CD4-positive, alpha-beta T cell treated with Interferon gamma for 1 hour (primary cell): ENCODE data around the gene KIAA0232.
A peak's percentile ranks its signal among the peaks of the same experiment; 100 is the strongest.

ENCODE experiments used
- DNase-seq: peaks from one replicate; pipeline ENCODE4 v3.0.0-alpha.2; 2020

The KIAA0232 gene, protein sequence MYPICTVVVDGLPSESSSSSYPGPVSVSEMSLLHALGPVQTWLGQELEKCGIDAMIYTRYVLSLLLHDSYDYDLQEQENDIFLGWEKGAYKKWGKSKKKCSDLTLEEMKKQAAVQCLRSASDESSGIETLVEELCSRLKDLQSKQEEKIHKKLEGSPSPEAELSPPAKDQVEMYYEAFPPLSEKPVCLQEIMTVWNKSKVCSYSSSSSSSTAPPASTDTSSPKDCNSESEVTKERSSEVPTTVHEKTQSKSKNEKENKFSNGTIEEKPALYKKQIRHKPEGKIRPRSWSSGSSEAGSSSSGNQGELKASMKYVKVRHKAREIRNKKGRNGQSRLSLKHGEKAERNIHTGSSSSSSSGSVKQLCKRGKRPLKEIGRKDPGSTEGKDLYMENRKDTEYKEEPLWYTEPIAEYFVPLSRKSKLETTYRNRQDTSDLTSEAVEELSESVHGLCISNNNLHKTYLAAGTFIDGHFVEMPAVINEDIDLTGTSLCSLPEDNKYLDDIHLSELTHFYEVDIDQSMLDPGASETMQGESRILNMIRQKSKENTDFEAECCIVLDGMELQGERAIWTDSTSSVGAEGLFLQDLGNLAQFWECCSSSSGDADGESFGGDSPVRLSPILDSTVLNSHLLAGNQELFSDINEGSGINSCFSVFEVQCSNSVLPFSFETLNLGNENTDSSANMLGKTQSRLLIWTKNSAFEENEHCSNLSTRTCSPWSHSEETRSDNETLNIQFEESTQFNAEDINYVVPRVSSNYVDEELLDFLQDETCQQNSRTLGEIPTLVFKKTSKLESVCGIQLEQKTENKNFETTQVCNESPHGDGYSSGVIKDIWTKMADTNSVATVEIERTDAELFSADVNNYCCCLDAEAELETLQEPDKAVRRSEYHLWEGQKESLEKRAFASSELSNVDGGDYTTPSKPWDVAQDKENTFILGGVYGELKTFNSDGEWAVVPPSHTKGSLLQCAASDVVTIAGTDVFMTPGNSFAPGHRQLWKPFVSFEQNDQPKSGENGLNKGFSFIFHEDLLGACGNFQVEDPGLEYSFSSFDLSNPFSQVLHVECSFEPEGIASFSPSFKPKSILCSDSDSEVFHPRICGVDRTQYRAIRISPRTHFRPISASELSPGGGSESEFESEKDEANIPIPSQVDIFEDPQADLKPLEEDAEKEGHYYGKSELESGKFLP (N-terminal part only)

DNA sequence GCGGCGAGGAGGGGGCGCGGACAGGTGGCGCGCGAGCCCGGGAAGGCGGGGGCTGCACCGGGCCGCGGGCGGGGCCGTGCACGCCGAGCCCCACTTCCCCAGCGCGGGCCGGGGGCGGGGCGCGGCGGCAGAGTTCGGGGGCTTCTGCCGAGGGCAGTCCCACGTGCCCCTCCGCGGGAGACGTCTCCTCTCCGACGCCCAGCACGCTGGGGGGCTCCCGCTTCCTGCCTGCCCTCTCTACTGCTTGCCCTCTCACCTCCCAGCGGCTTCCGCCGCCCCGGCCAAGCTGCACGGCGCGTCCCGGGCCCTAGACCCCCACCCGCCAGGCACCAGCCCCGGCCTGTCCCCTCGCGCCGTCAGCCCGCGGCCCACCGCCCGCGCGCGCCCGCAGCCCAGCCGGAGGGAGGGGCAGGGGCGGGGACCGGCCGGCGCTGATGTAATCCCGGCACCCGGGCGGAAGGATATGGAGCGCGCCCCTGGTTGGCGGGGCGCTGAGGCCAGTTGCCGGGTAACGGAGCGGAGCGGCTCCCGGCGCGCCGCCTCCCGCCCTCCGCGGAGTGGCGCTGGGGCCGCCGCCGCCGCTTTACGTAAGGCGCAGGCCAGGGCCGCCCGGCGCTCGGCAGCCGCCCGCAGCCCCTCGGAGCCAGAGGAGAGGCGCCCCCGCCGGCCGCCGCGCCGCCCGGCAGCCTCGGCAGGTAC, at the start of gene KIAA0232:
Gene KIAA0232, plus strand, starts transcription at position 581 of the 699 bp plus-strand sequence. CDS start 41,727 bp downstream, outside the sequence.
- DNase-seq: peak; percentile 88

DNA sequence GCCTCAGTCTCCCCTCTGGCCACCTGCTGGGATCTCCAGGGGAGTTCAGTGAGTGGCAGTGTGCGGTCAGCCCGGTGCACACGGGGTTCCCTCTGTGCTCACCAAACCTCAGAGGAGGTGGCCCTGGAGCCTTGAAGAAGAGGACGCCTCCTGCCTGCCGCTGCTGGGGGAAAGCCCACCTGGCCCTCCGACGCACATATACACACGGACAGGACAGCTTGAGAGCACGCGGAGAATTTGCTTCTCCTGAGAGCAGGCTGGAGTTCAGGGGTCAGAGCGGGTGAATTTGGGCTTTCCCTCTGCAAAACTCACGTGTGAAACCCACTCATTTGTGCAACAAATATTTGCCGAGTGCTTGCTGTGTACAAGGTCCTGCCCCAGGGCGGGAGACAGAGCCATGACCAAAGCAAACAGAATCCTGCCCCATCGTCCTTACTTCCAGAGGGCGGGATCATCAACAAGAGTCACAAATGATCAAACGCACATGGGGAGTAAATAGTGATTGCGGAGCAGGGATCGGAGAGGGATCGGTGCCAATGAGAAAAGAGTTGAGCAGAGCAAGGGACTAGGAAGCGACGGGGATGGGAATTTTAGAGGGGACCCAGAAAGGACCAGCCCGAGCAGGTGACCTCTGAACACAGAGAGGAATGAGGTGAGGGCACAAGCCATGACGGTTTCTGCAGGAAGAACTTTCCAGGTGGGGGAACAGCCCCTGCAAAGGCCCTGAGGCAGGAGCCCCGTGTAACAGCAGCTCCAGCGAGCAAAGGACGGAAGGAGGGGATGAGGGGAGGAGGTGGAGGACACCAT, 49.0 kb upstream of the KIAA0232 start:
- no peak for DNase-seq

DNA sequence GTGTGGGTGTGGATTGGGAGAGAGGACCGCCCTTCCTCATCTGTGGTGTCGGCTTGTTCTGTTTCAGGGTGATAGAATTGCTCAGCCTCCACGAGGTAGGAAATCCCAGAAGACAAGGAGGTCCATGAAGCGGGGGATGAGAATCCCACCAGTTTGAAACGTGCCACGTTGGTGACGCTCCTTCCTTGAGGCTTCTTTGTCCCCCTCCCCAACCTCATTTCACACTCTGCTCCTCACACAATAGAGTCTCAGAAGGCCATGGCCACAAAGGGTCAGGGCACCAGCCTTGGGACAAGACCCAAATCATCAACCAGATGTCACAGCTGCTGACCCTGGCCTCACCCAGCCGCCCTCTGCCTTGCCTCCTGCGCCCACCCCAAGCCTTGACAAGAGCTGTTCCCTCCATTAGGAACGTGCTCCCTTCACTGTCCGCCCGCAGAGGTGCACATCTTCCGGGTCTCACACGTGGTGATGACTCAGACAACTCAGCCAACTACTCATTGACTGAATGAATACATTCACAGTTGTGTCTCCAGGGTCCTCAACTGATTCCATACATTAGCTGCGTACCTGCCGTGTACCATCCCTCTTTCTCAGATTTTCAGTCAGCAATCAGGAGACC, 48.3 kb upstream of the KIAA0232 start:
- DNase-seq: no peak

DNA sequence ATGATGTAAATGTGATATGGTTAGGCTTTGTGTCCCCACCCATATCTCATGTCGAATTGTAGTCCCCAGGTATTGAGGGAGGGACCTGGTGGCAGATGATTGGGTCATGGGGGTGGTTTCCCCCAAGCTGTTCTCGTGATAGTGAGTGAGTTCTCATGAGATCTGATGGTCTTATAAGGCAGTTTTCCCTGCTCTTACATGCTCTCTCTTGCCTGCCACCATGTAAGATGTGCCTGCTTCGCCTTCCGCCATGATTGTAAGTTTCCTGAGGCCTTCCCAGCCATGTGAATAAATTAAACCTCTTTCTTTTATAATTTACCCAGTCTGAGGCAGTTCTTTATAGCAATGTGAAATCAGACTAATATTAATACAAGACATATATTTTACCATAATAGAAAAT, 42.6 kb upstream of the KIAA0232 start:
- DNase-seq: no peak

DNA sequence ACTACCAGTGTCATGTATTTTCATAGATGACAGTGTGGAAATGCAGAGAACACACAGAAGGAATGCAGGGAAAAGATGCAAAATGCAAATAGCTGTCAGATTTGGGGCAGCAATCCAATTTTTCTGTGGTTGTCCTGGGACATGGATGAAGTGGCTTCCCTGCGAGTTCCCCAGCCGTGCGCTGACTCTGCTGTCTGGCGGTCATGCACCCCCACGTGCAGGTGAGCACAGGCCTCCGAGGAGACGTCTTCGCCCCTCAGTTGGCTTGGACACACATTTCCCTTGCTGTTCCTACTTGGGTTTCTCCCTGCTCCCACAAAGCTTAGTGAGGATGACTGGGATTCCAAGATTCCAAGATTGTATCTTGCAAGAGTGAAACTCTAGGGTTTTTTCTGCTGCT, 42.2 kb upstream of the KIAA0232 start:
- no peak for DNase-seq

DNA sequence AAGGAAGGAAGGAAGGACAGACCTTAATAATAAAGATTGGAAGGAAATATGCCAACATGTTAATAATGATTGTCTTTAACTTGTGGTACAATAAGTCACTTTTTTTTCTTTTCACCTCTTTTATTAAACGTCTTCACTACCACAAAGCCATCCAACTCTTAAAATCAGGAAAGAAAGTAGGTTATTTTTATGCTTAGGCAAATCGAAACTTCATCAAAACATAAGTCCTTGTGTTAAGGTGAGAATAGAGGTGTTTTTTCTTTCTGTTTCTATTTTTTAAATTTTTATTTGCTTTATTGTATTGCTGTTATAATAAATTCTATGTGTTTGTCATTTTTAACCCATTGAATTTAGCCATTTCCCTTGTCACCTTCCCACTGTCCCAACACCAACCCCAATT, 40.0 kb upstream of the KIAA0232 start:
- no peak for DNase-seq

DNA sequence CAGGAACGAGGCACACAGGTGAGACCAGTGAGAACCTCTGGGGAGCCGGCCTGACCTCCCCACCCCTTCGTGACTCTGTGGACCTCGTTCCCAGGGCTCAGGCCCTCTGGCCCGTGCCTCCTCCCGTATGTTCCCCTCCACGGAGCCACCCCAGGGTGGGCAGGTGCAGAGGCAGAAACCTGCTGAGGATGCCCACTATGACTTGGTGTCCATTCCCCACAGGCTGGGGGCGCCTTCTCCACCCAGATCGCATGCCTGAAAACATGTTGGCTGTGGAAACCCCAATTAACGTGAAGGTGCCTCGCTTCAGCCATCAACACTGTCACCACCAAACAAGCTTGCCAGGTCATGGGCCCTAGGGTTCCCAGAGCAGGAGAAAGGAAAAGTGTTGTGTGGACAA, 39.5 kb upstream of the KIAA0232 start:
- no peak for DNase-seq

DNA sequence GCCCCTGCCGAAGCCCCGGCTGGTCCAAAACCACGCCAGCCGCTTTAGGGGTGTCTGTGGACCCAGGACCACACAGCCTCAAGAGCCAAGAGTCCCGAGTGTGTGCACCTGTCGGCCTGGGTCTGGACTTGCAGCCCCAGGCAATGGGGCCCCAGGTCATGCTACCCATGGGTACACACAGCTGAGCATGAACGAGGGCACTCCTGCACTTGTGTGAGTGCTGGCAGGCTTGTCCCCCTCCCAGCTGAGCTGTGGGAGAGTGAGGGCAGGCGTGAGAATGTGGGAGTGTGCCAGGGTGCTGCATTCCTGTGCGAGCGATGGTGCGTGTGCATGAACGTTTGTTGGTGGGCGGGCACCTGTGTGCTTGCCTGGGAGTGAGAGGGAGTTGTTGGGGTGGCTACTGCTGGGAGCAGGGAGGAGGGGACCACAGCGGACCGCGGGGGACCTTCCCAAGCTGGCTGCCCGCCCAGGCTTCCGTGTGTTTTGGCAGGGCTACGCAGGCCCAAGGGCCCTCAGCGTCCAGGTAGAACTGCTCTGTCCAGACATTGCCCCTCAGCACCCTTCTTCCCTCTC, 35.7 kb upstream of the KIAA0232 start:
- no peak for DNase-seq

DNA sequence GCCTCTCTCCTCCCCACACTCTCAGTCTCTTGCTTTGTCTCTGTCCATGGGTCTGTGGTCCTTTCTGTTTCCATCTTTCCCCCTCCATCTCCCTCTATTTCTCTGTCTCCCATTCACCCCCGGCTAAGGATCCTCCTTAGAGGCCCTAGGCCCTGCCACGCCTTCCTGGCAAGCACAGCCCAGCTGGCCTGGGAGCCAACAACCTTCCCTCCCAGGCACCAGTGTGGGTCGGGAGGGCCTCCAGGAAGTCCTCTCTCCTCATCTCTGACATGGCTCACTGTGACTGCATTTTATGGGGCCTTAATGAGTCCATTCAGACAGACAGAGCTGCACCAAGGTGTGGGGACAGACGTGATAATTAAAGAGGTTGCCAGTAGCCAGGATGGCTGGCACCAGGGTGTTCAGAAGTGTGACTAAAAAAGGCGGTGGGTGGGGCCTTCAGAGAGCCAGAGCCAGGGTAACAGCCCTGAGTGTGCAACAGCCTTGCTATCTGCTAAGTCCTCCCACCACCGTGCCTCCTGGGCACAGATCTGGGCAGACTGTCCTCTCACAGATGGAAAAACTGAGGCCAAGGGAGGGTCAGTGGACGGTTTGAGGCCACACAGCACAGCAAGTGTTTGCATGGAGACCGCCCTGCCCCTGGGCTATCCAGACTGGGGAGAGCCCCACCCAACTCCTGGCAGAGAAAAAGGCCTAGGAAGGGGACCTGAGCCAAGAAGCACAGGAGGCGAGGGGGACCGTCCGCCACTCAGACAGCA, 35.1 kb upstream of the KIAA0232 start:
- DNase-seq: no peak

DNA sequence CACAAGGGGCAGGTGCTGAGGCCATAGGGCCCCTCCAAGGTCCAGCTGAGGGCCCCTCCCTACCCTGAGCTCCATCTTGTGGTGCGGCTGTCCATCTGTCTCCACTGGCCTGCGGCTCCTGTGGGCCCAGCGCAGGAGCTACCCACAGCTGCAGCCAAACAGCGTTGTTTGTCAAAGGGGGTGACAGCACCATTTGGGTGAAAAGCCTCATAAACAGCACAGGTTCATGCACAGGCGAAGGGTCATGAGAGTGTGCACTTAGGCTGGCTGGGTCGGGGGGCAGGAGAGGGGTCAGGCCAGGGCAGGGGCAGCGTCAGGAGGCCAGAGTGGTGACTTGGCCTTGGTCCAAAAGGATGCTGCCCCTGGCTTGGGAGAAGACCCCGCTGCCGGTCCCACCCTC, 34.2 kb upstream of the KIAA0232 start:
- DNase-seq: no peak

DNA sequence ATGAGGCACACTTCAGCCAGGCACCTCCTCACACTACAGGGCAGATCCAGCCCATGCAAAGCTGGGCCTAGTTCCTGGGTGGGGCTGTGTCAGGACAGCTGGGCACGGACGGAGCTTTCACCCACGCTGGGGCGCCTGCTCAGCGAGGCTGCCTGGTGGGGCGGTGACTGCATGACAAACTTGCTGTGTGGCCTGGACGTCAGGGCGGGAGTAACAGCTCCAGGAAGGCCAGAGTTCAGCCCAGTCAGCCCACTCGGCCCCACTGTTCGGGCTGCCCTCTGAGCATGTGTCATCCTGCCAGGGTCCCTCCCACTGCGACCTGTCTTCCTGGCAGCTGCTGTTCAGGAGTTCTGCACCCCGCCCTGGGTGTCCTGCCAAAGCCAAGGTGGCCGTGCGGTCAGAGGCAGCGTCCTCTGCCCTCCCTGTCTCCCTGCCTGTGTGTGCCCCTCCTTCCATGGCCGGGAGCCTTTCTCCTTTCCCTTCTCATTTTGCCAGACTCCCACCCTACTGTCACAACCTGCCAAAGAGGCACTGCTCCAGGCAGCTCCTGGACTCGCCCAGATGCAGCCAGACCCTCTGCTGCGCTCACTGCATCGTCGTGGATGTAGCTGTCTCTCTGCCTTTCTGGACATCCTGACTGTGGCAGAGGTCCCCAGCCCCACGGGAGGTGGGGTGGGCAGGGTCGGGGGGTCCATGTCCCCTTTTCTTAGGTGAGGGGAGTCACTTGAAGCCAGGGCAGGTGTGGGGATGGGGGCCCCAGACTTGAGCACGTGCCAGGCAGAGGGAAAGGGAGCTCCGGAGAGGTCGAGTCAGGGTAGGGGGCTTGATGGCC, 33.0 kb upstream of the KIAA0232 start:
- no peak for DNase-seq

DNA sequence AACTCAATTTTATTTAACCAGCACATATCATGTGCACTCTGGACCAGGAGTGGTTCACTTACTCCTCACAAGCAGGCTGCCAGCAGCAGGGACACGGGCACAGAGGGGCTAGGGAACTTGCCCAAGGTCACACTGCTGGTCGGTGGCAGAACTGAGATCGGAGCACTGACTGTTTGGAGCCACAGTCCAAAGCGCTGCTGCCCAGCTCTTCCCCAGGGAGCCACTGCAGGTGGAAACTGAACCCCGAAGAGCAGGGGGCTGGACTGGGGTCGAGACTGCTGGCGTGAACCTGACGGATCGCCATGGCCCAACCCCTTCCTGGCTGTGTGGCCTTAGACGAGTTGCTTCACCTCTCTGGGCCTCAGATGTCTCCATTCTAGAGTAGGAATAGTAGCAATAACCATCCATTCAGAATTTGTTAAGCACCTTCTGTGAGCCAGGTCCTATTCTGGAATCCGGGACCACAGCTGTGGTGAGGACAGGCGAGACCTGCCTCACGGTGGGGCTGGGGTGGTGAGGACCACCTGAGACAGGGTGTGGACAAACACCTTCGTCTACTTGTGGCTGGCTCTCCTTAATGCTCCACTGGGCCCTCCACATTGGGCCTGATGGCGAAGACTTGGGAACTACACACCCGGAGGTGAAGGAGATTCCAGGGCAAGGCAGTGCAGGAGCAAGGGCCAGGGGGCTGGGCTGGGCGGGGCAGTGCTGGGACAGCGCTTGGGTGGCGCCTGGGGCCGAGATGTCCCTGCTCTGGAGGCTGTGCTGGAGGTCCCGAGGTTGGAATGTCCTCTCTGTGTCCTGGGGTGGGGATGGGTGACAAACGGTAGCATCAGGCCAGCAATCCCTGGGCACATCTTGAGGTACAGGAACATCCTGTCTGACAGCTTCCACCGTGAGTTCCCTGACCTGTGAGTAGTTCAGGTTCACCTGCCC, 32.0 kb upstream of the KIAA0232 start:
- DNase-seq: no peak

DNA sequence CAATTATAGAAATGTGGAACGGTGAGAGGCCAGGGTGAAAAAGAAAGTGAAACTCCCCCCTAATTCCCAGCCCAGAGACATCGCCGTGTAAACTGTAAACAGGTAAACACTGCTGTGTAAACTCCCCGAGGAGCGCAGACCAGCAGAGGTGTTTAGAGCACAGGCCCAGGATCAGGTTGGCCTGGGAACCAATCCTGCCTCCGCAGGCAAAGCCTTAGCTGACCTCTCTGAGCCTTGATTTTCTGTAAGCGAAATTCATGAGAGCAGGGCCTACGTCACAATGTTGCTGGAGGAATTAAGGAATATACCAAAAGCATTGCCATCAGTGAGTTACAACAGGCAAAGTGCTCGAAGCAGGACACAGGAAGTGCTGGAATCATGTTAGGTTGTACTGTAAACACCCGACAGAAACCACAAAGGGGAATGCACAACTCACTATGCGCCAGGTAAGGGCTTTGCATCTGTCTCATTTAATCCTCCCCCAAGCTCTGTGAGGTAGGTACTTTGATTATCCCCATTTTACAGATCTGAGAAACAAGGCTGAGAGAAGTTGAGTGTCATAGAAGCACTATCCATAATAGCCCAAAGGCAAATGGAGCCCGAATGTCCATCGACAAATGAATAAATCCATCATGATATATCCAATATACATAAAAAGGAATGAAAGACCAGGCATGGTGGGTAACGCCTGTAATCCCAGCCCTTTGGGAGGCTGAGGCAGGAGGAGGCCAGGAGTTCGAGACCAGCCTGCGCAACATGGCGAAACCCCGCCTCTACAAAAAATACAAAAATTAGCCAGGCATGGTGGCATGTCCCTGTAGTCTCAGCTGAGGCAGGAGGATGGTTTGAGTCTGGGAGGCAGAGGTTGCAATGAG, 30.7 kb upstream of the KIAA0232 start:
- no peak for DNase-seq

DNA sequence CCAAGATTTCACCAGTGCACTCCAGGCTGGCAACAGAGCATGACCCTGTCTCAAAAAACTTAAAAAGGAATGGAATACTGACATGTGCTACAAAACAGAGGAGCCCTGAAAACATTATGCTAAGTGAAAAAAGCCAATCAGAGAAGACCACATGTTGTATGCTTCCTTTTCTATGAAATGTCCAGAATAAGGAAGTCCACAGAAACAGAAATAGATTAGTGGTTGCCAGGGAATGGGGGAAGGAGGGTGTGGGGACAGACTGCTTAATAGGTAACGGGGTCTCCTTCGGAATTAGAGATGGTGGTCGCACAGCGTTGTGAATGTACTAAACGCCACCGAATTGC, 30.1 kb upstream of the KIAA0232 start:
- DNase-seq: no peak

DNA sequence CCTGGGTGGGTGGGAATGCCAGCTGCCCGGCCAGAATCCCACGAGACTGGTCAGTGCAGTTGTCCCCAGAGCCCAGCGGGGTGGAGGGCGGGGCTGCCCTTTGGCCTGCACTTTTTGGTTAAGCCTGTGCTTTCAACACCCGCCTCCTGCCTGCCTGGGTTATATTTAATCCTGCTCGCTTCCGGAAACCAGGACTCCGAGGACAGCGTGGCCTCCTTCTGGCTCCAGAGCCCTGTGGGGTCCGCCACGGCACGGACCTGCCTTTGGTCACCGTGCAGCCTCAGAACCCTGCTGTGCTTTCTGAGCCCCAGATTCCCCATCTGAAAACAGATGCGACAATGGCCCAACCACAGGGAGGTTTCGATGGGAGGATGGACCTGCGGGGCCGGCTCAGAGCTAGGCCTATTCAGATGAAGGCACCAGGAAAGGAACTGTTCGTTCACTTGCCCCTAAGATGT, 29.4 kb upstream of the KIAA0232 start:
- no peak for DNase-seq

DNA sequence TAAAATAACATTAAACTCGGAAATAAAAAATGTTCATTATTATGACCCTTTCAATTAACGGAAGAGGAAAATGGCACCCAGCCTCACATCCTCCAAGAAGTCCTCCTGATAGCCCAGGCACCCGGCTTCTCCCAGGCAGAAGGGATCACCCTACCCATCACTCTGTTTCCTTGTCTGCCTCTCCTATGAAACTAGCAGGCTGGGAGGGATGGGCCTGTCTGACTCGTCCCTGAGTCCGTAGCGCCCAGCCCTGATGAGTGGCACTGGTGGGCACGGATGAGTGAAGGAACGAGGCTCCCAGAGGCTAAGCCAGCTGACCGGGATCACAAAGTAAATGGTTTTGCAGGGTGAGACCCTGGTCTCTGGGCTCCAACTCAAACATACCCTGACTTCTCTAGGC, 28.6 kb upstream of the KIAA0232 start:
- no peak for DNase-seq

DNA sequence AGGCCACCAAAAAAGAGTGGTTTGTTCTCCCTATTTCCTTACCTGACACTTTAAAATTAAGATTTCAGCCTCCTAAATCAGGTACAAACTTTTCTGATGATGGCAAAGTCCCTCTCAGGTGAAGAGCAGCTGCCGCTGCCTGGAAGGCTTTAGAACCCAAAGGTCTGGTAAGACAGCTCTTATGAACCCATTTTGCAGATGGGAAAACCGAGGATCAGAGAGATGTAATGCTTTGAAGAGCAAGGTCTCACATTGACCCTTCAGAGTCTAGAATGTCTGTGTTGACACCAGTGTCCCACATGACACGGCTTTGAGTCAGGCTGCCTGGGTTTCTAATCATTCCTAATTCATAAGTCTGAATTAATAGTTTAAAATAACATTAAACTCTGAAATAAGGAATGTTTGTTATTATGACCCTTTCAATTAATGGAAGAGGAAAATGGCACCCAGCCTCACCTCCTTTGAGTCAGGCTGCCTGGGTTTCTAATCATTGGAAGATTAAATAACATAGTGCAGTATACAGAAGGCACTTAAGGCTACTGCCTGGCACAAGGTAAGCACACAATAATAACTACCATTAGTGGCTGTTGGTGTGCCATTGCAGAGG, 27.9 kb upstream of the KIAA0232 start:
- no peak for DNase-seq
